A673 (cell line): ENCODE results near the gene NCOA3. TPM values are rescaled to one million over a fixed set of nuclear protein-coding genes. Genes with fewer than 3 reads are reported as not detected.
A peak's percentile ranks its signal among the peaks of the same experiment; 100 is the strongest.

Experiments
- BruUV-seq: library from RNA; stranded (reverse); fragments of 400-500 nt; replicated peaks from 2 replicates; lab custom pipeline; 2021; lab: Mats Ljungman, UMichigan
- CTCF ChIA-PET: fragments of 300-600 bp; sonication (Branson Sonifier 250); formaldehyde crosslinking; loops from one replicate; lab custom pipeline; 2022; ENCODE audit warnings: antibody characterized with exemption; lab: Charles Lee
- POLR2A ChIA-PET: fragments of 300-600 bp; sonication (Branson Sonifier 250); formaldehyde crosslinking; loops from one replicate; lab custom pipeline; 2022; ENCODE audit warnings: antibody characterized with exemption; ENCODE audit not compliant: low non-redundant PET; lab: Charles Lee
- DNase-seq: peaks from one replicate; pipeline ENCODE4 v3.0.0-alpha.2; 2015; ENCODE audit warnings: low spot score
- H3K27ac ChIP-seq: fragments of 200-600 bp; sonication (generic); 2 replicates; pipeline ENCODE4 v1.5.1; 2016; ENCODE audit warnings: mixed run types, low read depth, mild to moderate bottlenecking, mixed read lengths, antibody characterized with exemption, low read length; ENCODE audit not compliant: poor library complexity, severe bottlenecking
- H3K27me3 ChIP-seq: fragments of 200-600 bp; sonication (generic); replicated peaks from 2 replicates; pipeline ENCODE4 v1.6.1; 2017; ENCODE audit warnings: mixed run types, low read depth, mild to moderate bottlenecking, mixed read lengths, antibody characterized with exemption, low read length; ENCODE audit not compliant: insufficient read depth, poor library complexity
- H3K36me3 ChIP-seq: fragments of 200-600 bp; sonication (generic); 2 replicates; pipeline ENCODE4 v1.6.1; 2016; ENCODE audit warnings: mixed run types, mild to moderate bottlenecking, mixed read lengths, antibody characterized with exemption, low read length; ENCODE audit not compliant: insufficient read depth, poor library complexity, severe bottlenecking
- H3K4me1 ChIP-seq: fragments of 200-600 bp; sonication (generic); 2 replicates; pipeline ENCODE4 v1.6.1; 2017; ENCODE audit warnings: mixed run types, mild to moderate bottlenecking, mixed read lengths, antibody characterized with exemption, low read length; ENCODE audit not compliant: insufficient read depth, poor library complexity, severe bottlenecking
- H3K4me3 ChIP-seq: fragments of 200-600 bp; sonication (generic); 2 replicates; pipeline ENCODE4 v1.5.1; 2016; ENCODE audit warnings: low read depth, mixed run types, mild to moderate bottlenecking, mixed read lengths, low read length; ENCODE audit not compliant: poor library complexity, severe bottlenecking
- H3K9me3 ChIP-seq: fragments of 200-600 bp; sonication (generic); 2 replicates; pipeline ENCODE4 v1.6.1; 2016; ENCODE audit warnings: mixed run types, low read depth, mild to moderate bottlenecking, mixed read lengths, antibody characterized with exemption, low read length; ENCODE audit not compliant: poor library complexity, severe bottlenecking
- EZH2 ChIP-seq: fragments of 200-600 bp; sonication (generic); IDR thresholded peaks from 2 replicates; pipeline ENCODE4 v1.6.1; 2017; ENCODE audit warnings: borderline replicate concordance, low read depth, mild to moderate bottlenecking, mixed read lengths, antibody characterized with exemption, low read length; ENCODE audit not compliant: poor library complexity, severe bottlenecking
- intact Hi-C: fragments of 100-400 bp; cut with micrococcal nuclease; formaldehyde crosslinking; loops from one replicate; pipeline ENCODE4 v1.10.0; 2022; ENCODE audit not compliant: unreplicated experiment
- total RNA-seq: library from RNA; stranded (reverse); gene quantifications from 2 replicates; pipeline ENCODE4 v1.2.3, GENCODE V29; 2021
- TF ChIP-seq, protein P1 (sequence below): fragments of 300-800, 200-600 bp; sonication (generic); conservative IDR thresholded peaks from 2 replicates; pipeline ENCODE4 v1.5.1; 2017; ENCODE audit warnings: low read depth, mild to moderate bottlenecking, antibody characterized with exemption, low read length, moderate library complexity, mixed read lengths

The NCOA3 gene
- total RNA-seq, 1 experiment from 2014 or later, result 26.8 TPM

GRCh38 chr20:47614703-47615309 lies 113.1 kb downstream of the NCOA3 start:
- no peak overlapping the region for H3K27ac ChIP-seq
- H3K36me3 ChIP-seq, result no peaks in the 10 kb centered on the region
- no peaks in the 10 kb centered on the region for H3K27me3 ChIP-seq
- intact Hi-C loops, result loop anchor here (5.0 to 10.0 kb wide), 4 partner anchors 110 to 420 kb away; partner anchors contain the start of gene NCOA3
- peaks cover 7% of the 10 kb centered on the region for H3K4me1 ChIP-seq
- TF ChIP-seq EZH2, result no peak
- TF ChIP-seq, protein P1, sequence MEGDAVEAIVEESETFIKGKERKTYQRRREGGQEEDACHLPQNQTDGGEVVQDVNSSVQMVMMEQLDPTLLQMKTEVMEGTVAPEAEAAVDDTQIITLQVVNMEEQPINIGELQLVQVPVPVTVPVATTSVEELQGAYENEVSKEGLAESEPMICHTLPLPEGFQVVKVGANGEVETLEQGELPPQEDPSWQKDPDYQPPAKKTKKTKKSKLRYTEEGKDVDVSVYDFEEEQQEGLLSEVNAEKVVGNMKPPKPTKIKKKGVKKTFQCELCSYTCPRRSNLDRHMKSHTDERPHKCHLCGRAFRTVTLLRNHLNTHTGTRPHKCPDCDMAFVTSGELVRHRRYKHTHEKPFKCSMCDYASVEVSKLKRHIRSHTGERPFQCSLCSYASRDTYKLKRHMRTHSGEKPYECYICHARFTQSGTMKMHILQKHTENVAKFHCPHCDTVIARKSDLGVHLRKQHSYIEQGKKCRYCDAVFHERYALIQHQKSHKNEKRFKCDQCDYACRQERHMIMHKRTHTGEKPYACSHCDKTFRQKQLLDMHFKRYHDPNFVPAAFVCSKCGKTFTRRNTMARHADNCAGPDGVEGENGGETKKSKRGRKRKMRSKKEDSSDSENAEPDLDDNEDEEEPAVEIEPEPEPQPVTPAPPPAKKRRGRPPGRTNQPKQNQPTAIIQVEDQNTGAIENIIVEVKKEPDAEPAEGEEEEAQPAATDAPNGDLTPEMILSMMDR, result no peak
- ChIA-PET POLR2A (no interaction called here), CTCF (no interaction called here)
- H3K9me3 ChIP-seq, result no peaks in the 10 kb centered on the region
- H3K4me3 ChIP-seq, result no peak overlapping the region
- BruUV-seq, result no TSS peak
- no peak for DNase-seq

GRCh38 chr20:47618479-47618878 lies 116.8 kb downstream of the NCOA3 start:
- Histone ChIP-seq H3K4me3 (no peak overlapping the region), H3K4me1 (peaks cover 3% of the 10 kb centered on the region), H3K36me3 (no peaks in the 10 kb centered on the region), H3K27me3 (no peaks in the 10 kb centered on the region), H3K9me3 (no peaks in the 10 kb centered on the region), H3K27ac (no peak overlapping the region)
- TF ChIP-seq, protein P1, result no peak
- TF ChIP-seq EZH2, result no peak
- DNase-seq, result no peak
- ChIA-PET CTCF (interaction anchor here (0.7 kb wide), 1 partner anchor 98 kb away, joined by 10 read pairs; no protein-coding TSS in a partner anchor), POLR2A (no interaction called here)
- BruUV-seq, result no TSS peak
- intact Hi-C loops, result loop anchor here (5.0 to 10.0 kb wide), 4 partner anchors 114 to 424 kb away; partner anchors contain the start of gene NCOA3

DNA sequence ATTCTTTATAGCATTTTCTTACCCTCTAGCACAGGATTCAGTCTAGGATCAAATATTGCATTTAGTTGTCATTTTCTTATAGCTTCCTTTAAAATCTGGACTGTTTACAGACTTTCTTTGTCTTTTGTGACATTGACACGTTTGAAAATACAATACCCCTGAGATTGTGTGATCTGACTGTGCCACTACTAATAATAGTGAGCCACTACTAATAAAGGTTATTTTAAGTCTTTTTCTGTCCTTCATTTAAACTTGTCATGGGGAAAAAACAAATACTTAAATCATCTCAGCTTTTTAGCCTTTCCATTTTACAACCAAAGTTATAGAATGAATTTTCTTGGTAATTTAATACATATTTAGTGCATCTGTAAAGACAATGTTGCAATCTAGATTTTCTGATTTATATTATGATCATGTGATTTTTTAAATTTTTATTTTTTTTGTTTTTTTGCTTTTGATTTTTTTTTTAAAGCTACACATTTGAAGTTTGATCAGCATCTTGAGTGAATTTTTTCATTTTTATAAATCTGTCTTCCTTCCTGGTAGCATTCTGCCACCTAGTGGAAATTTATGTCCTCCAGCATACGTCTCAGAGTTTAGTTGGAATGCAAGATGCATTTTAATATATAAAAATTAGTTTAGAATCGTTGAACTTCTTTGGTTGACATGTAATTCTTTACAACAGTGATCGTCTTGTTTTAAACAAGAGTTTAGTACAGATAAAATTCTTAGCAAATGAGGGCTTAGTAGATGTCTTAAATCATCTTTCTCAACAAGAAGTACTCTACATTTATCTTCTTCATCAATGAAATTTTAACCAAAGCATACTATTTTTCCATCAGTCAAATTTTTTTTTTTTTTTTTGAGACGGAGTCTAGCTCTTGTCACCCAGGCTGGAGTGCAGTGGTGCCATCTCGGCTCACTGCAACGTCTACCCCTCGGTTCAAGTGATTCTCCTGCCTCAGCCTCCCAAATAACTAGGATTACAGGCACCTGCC lies 119.4 kb downstream of the NCOA3 start:
- intact Hi-C loops, result no loop called here
- H3K4me1 ChIP-seq, result peaks cover 3% of the 10 kb centered on the region
- no peaks in the 10 kb centered on the region for H3K36me3 ChIP-seq
- no peaks in the 10 kb centered on the region for H3K27me3 ChIP-seq
- peak; percentile 72 for DNase-seq
- no peak overlapping the region for H3K27ac ChIP-seq
- ChIA-PET CTCF (interaction anchor here (0.6 to 1.4 kb wide), 6 partner anchors 119 to 852 kb away, joined by 4 to 9 read pairs (median 4); partner anchors contain the start of gene NCOA3), POLR2A (no interaction called here)
- BruUV-seq, result no TSS peak
- H3K9me3 ChIP-seq, result no peaks in the 10 kb centered on the region
- H3K4me3 ChIP-seq, result no peak overlapping the region
- TF ChIP-seq, protein P1, result peak; percentile 90
- TF ChIP-seq EZH2, result no peak
